Skin epidermis (tissue), 12 donors: ENCODE measurements around the gene AKIRIN1.
"Not testable (repeated sequence)": the region's sequence is repeated elsewhere in the genome, so short reads cannot be mapped to it uniquely, and the experiment has no call there.

Source experiments
- H3K27ac ChIP-seq, 21 experiments: fragments of 200-600 bp; sonication (generic) in 11 of 21; one replicate each; pipeline ENCODE4 v1.5.0; 2020; ENCODE audit warnings: mild to moderate bottlenecking in 3 of 21, inconsistent platforms in 2 of 21, moderate library complexity in 2 of 21
- H3K4me3 ChIP-seq, 7 experiments: fragments of 200-600 bp; sonication (generic) in 2 of 7; one replicate each; pipeline ENCODE4 v1.5.0; 2020; ENCODE audit warnings: inconsistent platforms in 2 of 7, mild to moderate bottlenecking in 2 of 7, moderate library complexity in 1 of 7

The AKIRIN1 gene

DNA sequence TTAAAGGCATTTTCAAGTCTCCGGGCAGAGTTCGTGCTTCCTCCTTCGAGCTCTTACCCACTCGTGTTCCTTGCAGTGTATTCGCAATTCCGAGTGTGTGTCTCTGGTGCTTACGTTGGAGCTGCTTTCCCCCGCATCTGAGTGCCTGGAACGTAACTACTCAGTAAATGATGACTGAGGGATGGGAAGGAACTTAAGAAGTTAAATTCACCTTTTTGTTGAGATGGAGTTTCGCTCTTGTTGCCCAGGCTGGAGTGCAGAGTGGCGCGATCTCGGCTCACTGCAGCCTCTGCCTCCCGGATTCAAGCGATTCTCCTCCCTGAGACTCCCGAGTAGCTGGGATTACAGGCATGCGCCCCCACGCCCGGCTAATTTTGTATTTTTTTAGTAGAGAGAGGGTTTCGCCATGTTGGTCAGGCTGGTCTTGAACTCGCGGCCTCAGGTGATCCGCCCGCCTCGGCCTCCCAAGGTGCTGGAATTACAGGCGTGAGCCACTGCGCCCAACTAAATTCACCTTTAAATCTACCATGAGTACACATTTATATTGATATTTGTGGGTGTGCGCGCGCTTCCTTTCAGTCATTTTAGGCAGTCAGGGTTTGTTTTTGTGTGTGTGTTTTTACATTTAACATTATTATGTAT, 35.9 kb downstream of the AKIRIN1 start:
- Histone ChIP-seq H3K4me3 (peak overlapping the region; percentile 50 to 85 (median 69)), H3K27ac (peak overlapping the region in 20 of 21 experiments; percentile 71 to 97 (median 90))

DNA sequence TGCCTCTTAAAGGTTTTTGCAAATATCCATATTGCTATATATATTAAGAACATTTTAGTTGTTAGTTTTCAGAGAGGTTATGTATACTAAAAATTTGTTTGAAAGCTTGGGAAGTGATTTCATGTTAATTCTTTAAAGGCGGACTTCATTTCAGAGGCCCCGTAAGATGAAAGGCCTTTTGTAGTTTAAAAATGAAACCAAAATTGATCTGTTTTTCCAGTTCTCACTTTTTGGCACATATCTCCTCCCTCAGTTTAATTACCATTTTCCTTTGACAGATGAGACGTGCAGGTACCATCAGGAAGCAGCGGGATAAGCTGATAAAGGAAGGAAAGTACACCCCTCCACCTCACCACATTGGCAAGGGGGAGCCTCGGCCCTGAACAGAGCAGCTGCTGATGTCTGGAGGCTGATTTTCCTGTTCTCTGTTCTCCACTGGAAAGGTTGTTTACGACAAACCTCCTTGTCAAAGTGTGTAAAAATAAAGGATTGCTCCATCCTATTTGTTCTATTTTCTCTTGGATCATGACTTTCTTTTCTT, 43.1 kb downstream of the AKIRIN1 start:
- no peak overlapping the region for H3K4me3 ChIP-seq

DNA sequence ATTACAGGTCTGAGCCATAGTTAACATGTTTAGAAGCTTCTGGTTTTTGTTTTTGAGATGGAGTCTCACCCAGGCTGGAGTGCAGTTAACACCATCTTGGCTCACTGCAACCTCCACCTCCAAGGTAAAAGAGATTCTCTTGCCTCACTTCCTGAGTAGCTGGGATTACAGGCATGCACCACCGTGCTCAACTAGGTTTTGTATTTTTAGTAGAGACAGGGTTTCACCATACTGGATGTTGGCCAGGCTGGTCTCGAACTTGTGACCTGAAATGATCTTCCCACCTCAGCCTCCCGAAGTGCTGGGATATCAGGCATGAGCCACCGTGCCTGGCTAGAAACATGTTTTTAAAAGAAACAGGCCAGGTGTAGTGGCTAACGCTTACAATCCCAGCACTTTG, 45.6 kb downstream of the AKIRIN1 start:
- Histone ChIP-seq H3K4me3 (no peak overlapping the region), H3K27ac (no peak overlapping the region)

More for the DNA sequence above, 43.1 kb downstream of the AKIRIN1 start:
- H3K27ac ChIP-seq = peak overlapping the region in 4 of 21 experiments; percentile 3 to 45 (median 40)

DNA sequence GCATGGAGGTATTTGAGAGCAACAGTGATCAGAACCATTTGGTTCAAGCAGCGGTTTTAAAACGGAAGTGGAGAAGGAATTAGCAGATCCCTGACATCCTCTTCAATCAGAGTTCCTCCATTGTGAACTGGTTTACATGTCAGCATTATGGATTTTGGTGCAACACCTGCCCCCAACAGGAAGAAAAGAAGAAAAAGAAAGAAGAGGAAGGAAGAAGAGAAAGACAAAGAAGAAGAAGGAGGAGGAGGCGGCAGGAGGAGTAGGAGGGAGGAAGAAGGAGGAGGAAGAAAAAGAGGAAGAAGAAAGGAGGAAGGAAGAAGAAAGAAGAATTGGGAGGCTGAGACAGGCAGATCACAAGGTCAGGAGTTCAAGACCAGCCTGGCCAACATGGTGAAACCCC, 52.4 kb downstream of the AKIRIN1 start:
- no peak overlapping the region for H3K4me3 ChIP-seq
- H3K27ac ChIP-seq = no peak overlapping the region

DNA sequence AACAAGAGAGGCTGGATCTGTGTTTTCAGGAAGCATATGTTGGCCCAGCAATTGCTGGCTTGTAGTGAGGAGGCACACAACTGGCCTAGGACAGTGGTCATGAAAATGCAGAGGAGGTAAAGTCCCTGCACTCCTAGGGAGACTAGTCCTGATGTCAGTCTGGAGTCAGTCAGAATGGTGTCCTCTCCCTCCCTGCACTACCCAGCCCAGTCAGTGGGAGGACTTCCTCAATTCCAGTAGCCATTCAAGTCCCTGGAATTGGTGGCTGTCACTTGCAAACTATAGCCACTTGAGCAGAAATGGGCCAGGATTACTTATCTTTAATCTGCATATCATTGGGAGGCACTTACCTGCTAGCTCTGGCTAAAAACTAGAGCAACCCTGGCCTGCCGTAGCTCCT, 53.7 kb downstream of the AKIRIN1 start:
- no peak overlapping the region for H3K27ac ChIP-seq
- H3K4me3 ChIP-seq = no peak overlapping the region

DNA sequence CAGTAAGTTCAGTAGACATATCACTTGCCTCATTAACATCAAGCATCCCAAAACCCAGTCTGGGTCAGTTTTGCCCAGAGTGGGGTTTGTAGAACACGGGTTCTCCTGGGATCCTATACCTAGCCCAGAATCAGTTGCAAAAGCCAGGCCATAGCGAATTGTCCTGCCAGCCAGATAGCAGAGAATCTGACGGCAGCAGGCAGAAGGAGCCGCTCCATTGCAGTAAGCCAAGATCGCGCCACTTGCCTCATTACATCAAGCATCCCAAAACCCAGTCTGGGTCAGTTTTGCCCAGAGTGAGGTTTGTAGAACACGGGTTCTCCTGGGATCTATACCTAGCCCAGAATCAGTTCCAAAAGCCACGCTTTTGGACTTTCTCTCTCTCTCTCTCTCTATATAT, 54.2 kb downstream of the AKIRIN1 start:
- H3K27ac ChIP-seq = no peak overlapping the region
- no peak overlapping the region for H3K4me3 ChIP-seq

DNA sequence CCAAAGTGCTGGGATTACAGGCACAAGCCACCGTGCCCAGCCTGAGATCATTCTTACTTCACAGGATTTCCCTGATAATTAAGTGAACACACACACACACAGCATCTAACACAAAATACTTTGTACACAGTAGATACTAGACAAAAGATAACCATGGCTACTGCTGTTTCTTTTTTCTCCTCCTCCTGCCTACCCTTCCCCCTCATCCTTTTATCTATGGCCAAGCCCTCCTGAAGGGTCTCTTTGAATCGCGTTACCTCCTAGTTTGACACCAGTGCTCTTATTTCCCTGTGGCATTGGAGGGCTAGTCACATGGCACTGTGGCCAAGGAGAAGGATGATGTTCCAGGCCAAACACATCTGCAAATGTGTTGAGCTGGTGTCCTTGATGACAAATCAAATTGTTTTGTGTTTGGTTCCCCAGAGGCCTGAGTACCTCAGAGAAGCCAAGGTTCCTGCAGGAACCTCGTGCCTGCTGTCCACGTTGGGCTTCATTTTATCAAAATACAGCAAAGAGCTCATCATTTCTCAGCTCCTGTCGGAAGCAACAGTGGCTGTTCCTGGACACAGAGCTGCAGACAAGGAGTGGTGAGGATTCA, 55.6 kb downstream of the AKIRIN1 start:
- Histone ChIP-seq H3K4me3 (no peak overlapping the region), H3K27ac (peak overlapping the region in 14 of 21 experiments; percentile 21 to 73 (median 52))

DNA sequence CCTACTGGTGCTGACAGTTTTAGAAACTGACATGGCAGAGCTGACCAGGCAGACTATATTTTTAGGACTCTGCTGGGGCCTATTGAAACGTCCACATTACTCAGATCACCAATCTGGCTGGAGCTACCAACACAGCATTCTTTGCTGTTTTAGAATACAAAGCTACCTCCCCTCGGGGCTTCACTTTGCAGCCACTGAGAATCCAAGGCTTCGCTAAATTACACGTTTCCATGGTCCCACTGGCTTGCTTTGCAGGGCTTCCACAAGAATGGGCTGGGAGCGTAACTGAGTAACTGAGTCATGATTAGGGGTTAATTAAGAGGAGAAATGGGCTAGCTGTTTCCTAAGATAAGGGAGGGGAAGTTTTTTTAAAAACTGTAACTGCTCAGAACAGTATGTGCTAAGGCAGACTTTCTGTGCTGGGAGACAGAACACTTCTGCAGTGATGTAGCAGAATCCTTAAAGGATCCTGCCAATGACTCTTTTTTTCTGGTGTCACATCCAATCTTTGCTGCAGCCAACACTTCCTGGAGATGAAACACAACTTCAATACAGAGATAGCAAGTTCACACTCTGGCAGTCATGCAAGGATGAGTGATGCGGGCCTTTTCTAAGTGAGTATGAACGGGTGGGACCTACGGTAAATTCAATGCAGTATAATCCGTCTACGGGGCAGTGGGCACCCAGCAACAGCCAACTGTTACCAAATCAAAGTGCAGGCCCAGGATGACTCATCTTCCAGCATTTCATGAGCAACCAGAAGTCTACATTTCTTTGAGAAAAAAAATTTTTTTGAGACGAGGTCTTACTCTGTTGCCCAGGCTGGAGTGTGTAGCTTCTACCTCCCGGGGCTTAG, 56.5 kb downstream of the AKIRIN1 start:
- H3K27ac ChIP-seq = peak overlapping the region in 14 of 21 experiments; percentile 21 to 73 (median 52)

DNA sequence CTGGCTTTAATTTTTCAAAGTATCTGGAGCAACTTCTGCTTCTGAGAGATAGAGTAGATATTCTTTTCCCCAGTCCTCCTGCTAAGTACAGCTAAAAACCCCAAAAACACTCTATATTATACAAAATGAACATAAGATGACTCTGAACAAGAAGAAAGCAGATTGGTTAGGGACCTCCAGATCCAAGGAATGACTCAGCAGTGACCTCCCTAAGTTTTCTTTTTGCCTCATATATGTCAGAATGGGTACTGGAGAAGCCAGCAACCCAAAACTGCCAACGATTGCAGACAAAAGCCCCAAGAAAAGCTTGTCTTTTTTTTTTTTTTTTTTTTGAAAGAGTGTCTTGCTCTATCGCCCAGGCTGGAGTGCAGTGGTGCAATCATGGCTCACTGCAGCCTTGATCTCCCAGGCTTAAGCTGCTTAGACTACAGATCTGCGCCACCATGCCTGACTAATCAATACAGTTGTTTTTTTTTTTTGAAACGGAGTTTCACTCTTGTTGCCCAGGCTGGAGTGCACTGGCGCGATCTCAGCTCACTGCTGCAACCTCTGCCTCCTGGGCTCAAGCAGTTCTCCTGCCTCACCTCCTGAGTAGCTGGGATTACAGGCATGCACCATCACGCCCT, 57.8 kb downstream of the AKIRIN1 start:
- Histone ChIP-seq H3K4me3 (no peak overlapping the region), H3K27ac (peak overlapping the region in 2 of 21 experiments; percentile 27 to 49)

More for the DNA sequence above, 56.5 kb downstream of the AKIRIN1 start:
- no peak overlapping the region for H3K4me3 ChIP-seq

DNA sequence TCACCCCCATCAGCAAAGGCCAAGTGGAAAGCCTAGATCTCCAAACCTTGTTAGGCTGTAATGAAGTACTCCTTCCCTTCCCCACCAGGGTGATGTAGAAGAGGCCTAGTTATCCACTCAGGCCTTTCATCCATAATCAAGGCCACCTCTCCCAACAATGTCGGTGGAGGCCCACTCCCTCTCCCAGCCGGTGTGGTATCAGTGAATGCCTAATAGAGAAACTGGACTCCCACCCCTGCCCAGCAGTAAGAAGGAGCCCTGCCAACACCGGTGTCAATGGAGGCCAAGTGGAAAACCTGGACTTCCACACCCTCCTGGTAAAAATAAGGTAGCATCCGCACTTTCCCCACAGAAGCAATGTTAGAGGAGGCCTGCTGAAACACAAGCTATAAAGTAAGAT, 58.9 kb downstream of the AKIRIN1 start:
- H3K27ac ChIP-seq = no peak overlapping the region
- H3K4me3 ChIP-seq = no peak overlapping the region

DNA sequence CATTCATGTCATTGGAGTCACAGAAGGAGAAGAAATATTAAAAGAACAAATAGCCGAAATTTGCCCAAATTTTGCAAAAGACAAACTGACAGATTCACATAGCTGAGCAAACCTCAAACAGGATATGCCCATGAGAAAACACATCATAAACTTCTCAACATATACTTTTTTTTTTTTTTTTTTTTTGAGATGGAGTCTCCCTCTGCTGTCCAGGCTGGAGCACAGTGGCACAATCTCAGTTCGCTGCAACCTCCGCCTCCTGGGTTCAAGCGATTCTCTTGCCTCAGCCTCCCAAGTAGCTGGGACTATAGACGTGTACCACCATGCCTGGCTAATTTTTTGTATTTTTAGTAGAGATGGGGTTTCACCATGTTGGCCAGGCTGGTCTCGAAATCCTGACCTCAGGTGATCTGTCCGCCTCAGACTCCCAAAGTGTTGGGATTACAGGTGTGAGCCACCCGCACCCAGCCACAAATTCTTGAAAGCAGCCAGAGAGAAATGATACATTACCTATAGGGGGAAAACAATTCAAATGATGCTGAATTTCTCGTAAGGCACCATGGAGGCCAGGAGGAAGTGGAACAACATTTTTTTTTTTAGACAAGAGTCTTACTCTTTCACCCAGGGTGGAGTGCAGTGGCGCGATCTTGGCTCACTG, 60.2 kb downstream of the AKIRIN1 start:
- not testable (repeated sequence) for H3K27ac ChIP-seq, H3K4me3 ChIP-seq

DNA sequence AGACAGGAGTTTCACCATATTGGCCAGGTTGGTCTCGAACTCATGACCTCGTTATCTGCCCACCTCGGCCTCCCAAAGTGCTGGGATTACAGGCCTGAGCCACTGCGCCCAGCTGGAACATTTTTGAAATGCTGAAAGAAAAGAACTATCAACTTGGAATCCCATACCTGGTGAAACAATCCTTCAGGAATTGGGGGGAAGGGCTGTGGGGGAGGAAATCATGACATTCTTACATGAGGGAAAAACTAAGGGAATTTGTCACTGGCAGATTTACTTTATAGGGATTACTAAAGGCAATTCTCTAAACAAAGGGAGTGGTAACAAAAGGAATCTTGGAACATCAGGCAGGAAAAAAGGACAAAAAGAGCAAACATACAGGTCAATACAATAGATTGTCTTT, 60.9 kb downstream of the AKIRIN1 start:
- Histone ChIP-seq H3K27ac (no peak overlapping the region), H3K4me3 (no peak overlapping the region)

DNA sequence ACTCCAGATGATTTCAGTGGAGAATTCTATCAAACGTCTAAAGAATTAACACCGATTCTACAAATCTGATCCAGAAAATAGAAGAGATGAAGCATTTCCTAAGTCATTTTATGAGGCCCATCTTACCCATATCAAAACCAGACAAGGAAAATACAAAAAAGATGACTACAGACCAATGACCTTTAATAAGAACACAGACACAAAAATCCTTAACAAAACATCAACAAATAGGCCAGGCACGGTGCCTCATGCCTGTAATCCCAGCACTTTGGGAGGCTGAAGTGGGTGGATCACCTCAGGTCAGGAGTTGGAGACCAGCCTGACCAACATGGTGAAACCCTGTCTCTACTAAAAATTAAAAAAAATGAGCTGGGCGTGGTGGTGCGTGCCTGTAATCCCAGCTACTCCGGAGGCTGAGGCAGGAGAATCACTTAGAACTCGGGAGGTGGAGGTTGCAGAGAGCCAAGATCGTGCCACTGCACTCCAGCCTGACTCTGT, 64.2 kb downstream of the AKIRIN1 start:
- H3K27ac ChIP-seq, H3K4me3 ChIP-seq: not testable (repeated sequence)
